Suprapubic skin (tissue), 4 donors: ENCODE data around the gene EEF1A1.

Source experiments
- EP300 ChIP-seq: sonication (generic); formaldehyde crosslinking; IDR thresholded peaks from one replicate; pipeline ENCODE4 v1.6.1; 2017; ENCODE audit warnings: antibody characterized with exemption
- POLR2A ChIP-seq, 2 donors: fragments of 450-650 bp; IDR thresholded peaks; one replicate each; pipeline ENCODE4 v1.6.1; 2017; ENCODE audit warnings: antibody characterized with exemption in 2 of 2, mild to moderate bottlenecking in 2 of 2, moderate library complexity in 2 of 2
- POLR2AphosphoS5 ChIP-seq, 3 donors: sonication (generic); formaldehyde crosslinking; IDR thresholded peaks; one replicate each; pipeline ENCODE4 v1.6.1; 2017; ENCODE audit warnings: antibody characterized with exemption in 3 of 3
- TF ChIP-seq, protein P1 (sequence below), 2 donors: fragments of 200-600 bp in 1 of 2; fragments of 450-650 bp in 1 of 2; sonication (generic) in 1 of 2; IDR thresholded peaks; one replicate each; pipeline ENCODE4 v1.5.1; 2016 to 2019; ENCODE audit warnings: antibody characterized with exemption in 2 of 2, mild to moderate bottlenecking in 1 of 2, moderate library complexity in 1 of 2

DNA sequence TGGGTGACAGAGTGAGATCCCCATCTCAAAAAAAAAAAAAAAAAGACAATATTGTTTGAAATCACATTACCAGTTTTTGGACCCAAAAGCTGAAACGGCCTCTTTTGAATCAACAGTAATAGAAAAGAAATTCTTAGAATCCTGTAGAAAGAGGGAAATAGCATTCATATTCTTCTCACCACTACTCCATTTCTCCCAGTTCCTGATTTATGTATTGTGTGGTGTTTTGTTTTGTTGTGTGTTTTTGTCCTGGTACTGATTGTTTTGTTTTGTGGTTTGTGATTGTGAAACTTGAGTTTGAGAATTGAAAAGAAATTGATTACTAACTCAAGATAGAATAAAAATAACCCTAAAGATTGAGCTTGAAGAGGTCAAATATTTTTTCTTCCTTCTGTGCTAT is 26.2 kb upstream of the EEF1A1 start:
- TF ChIP-seq, protein P1, sequence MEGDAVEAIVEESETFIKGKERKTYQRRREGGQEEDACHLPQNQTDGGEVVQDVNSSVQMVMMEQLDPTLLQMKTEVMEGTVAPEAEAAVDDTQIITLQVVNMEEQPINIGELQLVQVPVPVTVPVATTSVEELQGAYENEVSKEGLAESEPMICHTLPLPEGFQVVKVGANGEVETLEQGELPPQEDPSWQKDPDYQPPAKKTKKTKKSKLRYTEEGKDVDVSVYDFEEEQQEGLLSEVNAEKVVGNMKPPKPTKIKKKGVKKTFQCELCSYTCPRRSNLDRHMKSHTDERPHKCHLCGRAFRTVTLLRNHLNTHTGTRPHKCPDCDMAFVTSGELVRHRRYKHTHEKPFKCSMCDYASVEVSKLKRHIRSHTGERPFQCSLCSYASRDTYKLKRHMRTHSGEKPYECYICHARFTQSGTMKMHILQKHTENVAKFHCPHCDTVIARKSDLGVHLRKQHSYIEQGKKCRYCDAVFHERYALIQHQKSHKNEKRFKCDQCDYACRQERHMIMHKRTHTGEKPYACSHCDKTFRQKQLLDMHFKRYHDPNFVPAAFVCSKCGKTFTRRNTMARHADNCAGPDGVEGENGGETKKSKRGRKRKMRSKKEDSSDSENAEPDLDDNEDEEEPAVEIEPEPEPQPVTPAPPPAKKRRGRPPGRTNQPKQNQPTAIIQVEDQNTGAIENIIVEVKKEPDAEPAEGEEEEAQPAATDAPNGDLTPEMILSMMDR (IDR thresholded peaks at IDR 0.05): no peak
- TF ChIP-seq POLR2A (IDR thresholded peaks at IDR 0.05) (no peak), POLR2AphosphoS5 (IDR thresholded peaks at IDR 0.05) (no peak), EP300 (no peak)
